ENCODE results near the gene DPYSL4. TPM values are rescaled to one million over a fixed set of nuclear protein-coding genes. Genes with fewer than 3 reads are reported as not detected.

The DPYSL4 gene
- total and polyA plus RNA-seq, 2 of the 13 experiments (the other 11 are each of a cell fraction or from before 2014, with no cell fraction given) = 0.84 to 1.2 TPM

GRCh38 chr10:132207536-132208461, 21.1 kb downstream of the DPYSL4 start:
- H3K27me3 ChIP-seq (ENCODE audit: control insufficient read depth in 1 of 2, insufficient read depth in 2 of 2, low read length in 2 of 2) = peaks cover 0 to 3% of the 10 kb centered on the region in 2 experiments; a peak in 1 of 5 replicates
- in situ Hi-C loops (cut with HindIII; ENCODE audit: extremely low pct_ligation_motif_present, low pct_unique_long_range_greater_than_20kb) (no loop called here), intact Hi-C loops (cut with micrococcal nuclease; ENCODE audit: unreplicated experiment) (no loop called here)
- POLR2A ChIA-PET = no interaction called here
- no peak for FAIRE-seq
- BruUV-seq (replicated peaks) = no TSS peak
- no peak for DNase-seq (ENCODE audit: low spot score)
- no peaks in the 10 kb centered on the region for H4K20me1 ChIP-seq (ENCODE audit: insufficient read depth, low read length)
- TF ChIP-seq BRD4 (CRISPR knock-in tag; IDR thresholded peaks at IDR 0.05) = no peak
- no peak for TF ChIP-seq KDM2A (CRISPR knock-in tag; IDR thresholded peaks at IDR 0.05; ENCODE audit: borderline replicate concordance, low read depth)
- TF ChIP-seq ZNF878 (CRISPR knock-in tag; IDR thresholded peaks at IDR 0.05) = no peak
- no peak for TF ChIP-seq REST (IDR thresholded peaks at IDR 0.05; ENCODE audit: borderline replicate concordance in 1 of 2, low read depth in 1 of 2, low read length in 2 of 2)
- TF ChIP-seq ZNF547 (CRISPR knock-in tag; IDR thresholded peaks at IDR 0.05) = no peak
- H2AFZ ChIP-seq (ENCODE audit: low read length) = no peak overlapping the region
- H3K9ac ChIP-seq (ENCODE audit: insufficient read depth, low read depth, low read length) = no peak overlapping the region
- H3K9me3 ChIP-seq (ENCODE audit: low read length) = no peaks in the 10 kb centered on the region
- H3K27ac ChIP-seq (ENCODE audit: extremely low read length, insufficient read depth, low read length) = no peak overlapping the region
- peaks cover 2% of the 10 kb centered on the region for H3K4me1 ChIP-seq (ENCODE audit: insufficient read depth, low read length)
- no peak for ATAC-seq
- H3K36me3 ChIP-seq (replicated peaks in 1 of 2; ENCODE audit: control insufficient read depth in 1 of 2, insufficient read depth in 2 of 2, low read length in 2 of 2) = no peaks in the 10 kb centered on the region; a peak in 1 of 5 replicates
- H3K4me3 ChIP-seq (replicated peaks in 1 of 3; ENCODE audit: insufficient read depth in 1 of 3, low read depth in 2 of 3, low read length in 3 of 3) = no peak overlapping the region
- H3K4me2 ChIP-seq (ENCODE audit: low read depth, low read length) = no peak overlapping the region
- WGBS (ENCODE audit: low lambda C conversion rate) = 85% methylated on average over 36 of the region's 48 CpGs
- CTCF ChIA-PET (ENCODE audit: low intra/inter-chr PET ratio, low total read pairs) = no interaction called here
- H3K79me2 ChIP-seq (ENCODE audit: insufficient read depth, low read length) = no peaks in the 10 kb centered on the region
